H1 (cell line): ENCODE data around the gene CPE. TPM values are rescaled to one million over a fixed set of nuclear protein-coding genes. Genes with fewer than 3 reads are reported as not detected.

Experiments used
- CTCF ChIA-PET: fragments of 300-600 bp; sonication (Branson Sonifier 250); formaldehyde crosslinking; loops from one replicate; lab custom pipeline; 2021; ENCODE audit not compliant: partially characterized antibody; lab: Charles Lee
- POLR2A ChIA-PET: fragments of 300-600 bp; sonication (Branson Sonifier 250); formaldehyde crosslinking; loops from one replicate; lab custom pipeline; 2021; ENCODE audit warnings: inconsistent platforms; ENCODE audit not compliant: partially characterized antibody; lab: Charles Lee
- DNase-seq, 2 experiments: peaks; one replicate each; pipeline versions ENCODE4 v3.0.0 to v3.0.0-alpha.2; 2010 to 2022; ENCODE audit warnings: low spot score in 2 of 2, low read depth in 1 of 2, mixed read lengths in 1 of 2
- FAIRE-seq: peaks from 2 replicates; lab custom pipeline; 2011; peaks lifted over from hg19 to GRCh38; lab: Jason Lieb, UNC
- H2AFZ ChIP-seq: 2 replicates; pipeline ENCODE4 v1.8.1; 2012; ENCODE audit warnings: low read length, inconsistent platforms
- H2AK5ac ChIP-seq: 2 replicates; pipeline ENCODE4 v1.6.1; 2013; ENCODE audit warnings: low read depth, low read length
- H2BK120ac ChIP-seq: replicated peaks from 2 replicates; pipeline ENCODE3; 2013; ENCODE audit warnings: low read depth, low read length, inconsistent platforms
- H2BK12ac ChIP-seq: 2 replicates; pipeline ENCODE4 v1.6.1; 2013; ENCODE audit warnings: low read depth, low read length
- H2BK15ac ChIP-seq: 2 replicates; pipeline ENCODE4 v1.6.1; 2013; ENCODE audit warnings: low read length
- H2BK20ac ChIP-seq: 2 replicates; pipeline ENCODE4 v1.6.1; 2013; ENCODE audit warnings: low read length
- H2BK5ac ChIP-seq: 2 replicates; pipeline ENCODE4 v1.6.1; 2013; ENCODE audit warnings: low read depth, low read length
- H3K14ac ChIP-seq: 2 replicates; pipeline ENCODE4 v1.6.1; 2013; ENCODE audit warnings: inconsistent platforms; ENCODE audit not compliant: insufficient read length
- H3K18ac ChIP-seq: 2 replicates; pipeline ENCODE4 v1.6.1; 2013; ENCODE audit warnings: low read length; ENCODE audit errors: extremely low read depth
- H3K23ac ChIP-seq: 2 replicates; pipeline ENCODE4 v1.6.1; 2013; ENCODE audit warnings: inconsistent platforms; ENCODE audit not compliant: insufficient read length
- H3K23me2 ChIP-seq: 2 replicates; pipeline ENCODE4 v1.6.1; 2013; ENCODE audit warnings: low read depth, low read length
- H3K27ac ChIP-seq: 2 replicates; pipeline ENCODE4 v1.6.1; 2011; ENCODE audit warnings: low read depth, low read length, inconsistent platforms
- H3K27me3 ChIP-seq, 4 experiments: replicated peaks in 1 of 4; 1 replicate in 1 of 4; 2 replicates in 3 of 4; pipeline versions ENCODE4 v1.6.1 to v1.8.1; 2011 to 2013; ENCODE audit warnings: low read length in 3 of 4, mild to moderate bottlenecking in 3 of 4, inconsistent platforms in 2 of 4, mixed read lengths in 2 of 4, moderate library complexity in 1 of 4; ENCODE audit not compliant: control insufficient read depth in 3 of 4, insufficient read depth in 3 of 4; ENCODE audit errors: extremely low read depth in 1 of 4
- H3K36me3 ChIP-seq, 4 experiments: 2 replicates each; pipeline versions ENCODE4 v1.6.1 to v1.8.1; 2011 to 2013; ENCODE audit warnings: mild to moderate bottlenecking in 4 of 4, low read length in 3 of 4, moderate library complexity in 2 of 4, control low read depth in 1 of 4, inconsistent platforms in 1 of 4; ENCODE audit not compliant: insufficient read depth in 4 of 4, control insufficient read depth in 2 of 4
- H3K4ac ChIP-seq: replicated peaks from 2 replicates; pipeline ENCODE3; 2013; ENCODE audit warnings: low read length, low read depth, mixed read lengths, inconsistent platforms; ENCODE audit not compliant: insufficient read length
- H3K4me1 ChIP-seq, 4 experiments: replicated peaks in 1 of 4; 1 replicate in 1 of 4; 2 replicates in 3 of 4; pipeline versions ENCODE4 v1.6.1 to v1.8.1; 2011 to 2013; ENCODE audit warnings: low read length in 3 of 4, inconsistent platforms in 2 of 4, mixed read lengths in 1 of 4; ENCODE audit not compliant: insufficient read depth in 4 of 4, control insufficient read depth in 3 of 4
- H3K4me2 ChIP-seq, 2 experiments: 2 replicates each; pipeline versions ENCODE4 v1.6.1 to v1.8.1; 2011 to 2013; ENCODE audit warnings: low read depth in 2 of 2, low read length in 2 of 2, control low read depth in 1 of 2, inconsistent platforms in 1 of 2, mild to moderate bottlenecking in 1 of 2; ENCODE audit not compliant: insufficient read depth in 1 of 2
- H3K4me3 ChIP-seq, 4 experiments: fragments of 200-600, 300-600 bp in 1 of 4; sonication (generic), shearing (Covaris generic), sonication (Bioruptor Twin) in 1 of 4; 2 replicates each; pipeline versions ENCODE4 v1.5.1 to v1.8.1; 2011 to 2016; ENCODE audit warnings: low read length in 4 of 4, low read depth in 3 of 4, control low read depth in 2 of 4, inconsistent platforms in 2 of 4, mild to moderate bottlenecking in 2 of 4, mixed read lengths in 1 of 4, moderate library complexity in 1 of 4; ENCODE audit not compliant: insufficient read depth in 2 of 4; ENCODE audit errors: extremely low read depth in 1 of 4
- H3K56ac ChIP-seq: replicated peaks from 2 replicates; pipeline ENCODE3; 2013; ENCODE audit warnings: low read depth, mild to moderate bottlenecking, mixed read lengths, low read length, inconsistent platforms; ENCODE audit not compliant: insufficient read length
- H3K79me1 ChIP-seq: 2 replicates; pipeline ENCODE4 v1.6.1; 2013; ENCODE audit warnings: low read depth, low read length, control low read depth
- H3K79me2 ChIP-seq, 2 experiments: 2 replicates each; pipeline versions ENCODE4 v1.6.1 to v1.8.1; 2012 to 2013; ENCODE audit warnings: low read length in 2 of 2, mild to moderate bottlenecking in 2 of 2, inconsistent platforms in 1 of 2; ENCODE audit not compliant: insufficient read depth in 2 of 2, control insufficient read depth in 1 of 2
- H3K9ac ChIP-seq, 4 experiments: replicated peaks in 1 of 4; 1 replicate in 1 of 4; 2 replicates in 3 of 4; pipeline versions ENCODE4 v1.6.1 to v1.8.1; 2011 to 2013; ENCODE audit warnings: low read depth in 3 of 4, low read length in 3 of 4, control low read depth in 2 of 4, mild to moderate bottlenecking in 2 of 4, moderate library complexity in 2 of 4, inconsistent platforms in 1 of 4; ENCODE audit errors: extremely low read depth in 1 of 4
- H3K9me3 ChIP-seq, 2 experiments: 2 replicates each; pipeline versions ENCODE4 v1.6.1 to v1.8.1; 2012 to 2013; ENCODE audit warnings: mild to moderate bottlenecking in 2 of 2, moderate library complexity in 2 of 2, control low read depth in 1 of 2, inconsistent platforms in 1 of 2, low read depth in 1 of 2, low read length in 1 of 2, mixed read lengths in 1 of 2; ENCODE audit not compliant: insufficient read depth in 2 of 2
- H4K20me1 ChIP-seq, 2 experiments: replicated peaks in 1 of 2; 2 replicates each; pipeline versions ENCODE3 to v1.8.1; 2011 to 2013; ENCODE audit warnings: inconsistent platforms in 2 of 2, low read length in 2 of 2, mild to moderate bottlenecking in 1 of 2; ENCODE audit not compliant: insufficient read depth in 2 of 2, control insufficient read depth in 1 of 2
- H4K5ac ChIP-seq: 2 replicates; pipeline ENCODE4 v1.6.1; 2013; ENCODE audit warnings: low read length, low read depth, mixed read lengths, inconsistent platforms; ENCODE audit not compliant: insufficient read length
- H4K8ac ChIP-seq: 2 replicates; pipeline ENCODE4 v1.8.0; 2013; ENCODE audit warnings: mild to moderate bottlenecking, moderate library complexity, low read length, inconsistent platforms; ENCODE audit not compliant: insufficient read depth; ENCODE audit errors: extremely low read depth
- H4K91ac ChIP-seq: replicated peaks from 2 replicates; pipeline ENCODE3; 2013; ENCODE audit warnings: low read length, mixed read lengths, inconsistent platforms; ENCODE audit not compliant: insufficient read length
- ASH2L ChIP-seq: fragments of 200-600, 300-600 bp; sonication (generic); IDR thresholded peaks from one replicate; pipeline ENCODE4 v1.7.1; 2017; ENCODE audit warnings: low read length
- CEBPB ChIP-seq: IDR thresholded peaks from 2 replicates; pipeline ENCODE4 v1.6.1; 2012; ENCODE audit warnings: low read depth, low read length
- CHD2 ChIP-seq: IDR thresholded peaks from 2 replicates; pipeline ENCODE4 v1.6.1; 2012; ENCODE audit warnings: low read length, improper control_type of control experiment
- EGR1 ChIP-seq: IDR thresholded peaks from 2 replicates; pipeline ENCODE4 v1.6.1; 2011; ENCODE audit warnings: low read depth, low read length, borderline replicate concordance
- FOSL1 ChIP-seq: IDR thresholded peaks from 2 replicates; pipeline ENCODE4 v1.6.1; 2011; ENCODE audit warnings: mild to moderate bottlenecking, low read depth, low read length, moderate library complexity; ENCODE audit not compliant: insufficient read depth
- SAP30 ChIP-seq: fragments of 300-600 bp; sonication (generic); IDR thresholded peaks from 2 replicates; pipeline ENCODE4 v1.7.1; 2012; ENCODE audit warnings: low read length, moderate library complexity, mild to moderate bottlenecking, inconsistent platforms; ENCODE audit not compliant: insufficient read depth, insufficient replicate concordance
- SIRT6 ChIP-seq: IDR thresholded peaks from one replicate; pipeline ENCODE4 v1.7.1; 2012; ENCODE audit warnings: low read length, inconsistent platforms
- SP2 ChIP-seq: IDR thresholded peaks from 2 replicates; pipeline ENCODE4 v1.6.1; 2012; ENCODE audit warnings: mild to moderate bottlenecking, low read length, inconsistent platforms
- TAF1 ChIP-seq: IDR thresholded peaks from 2 replicates; pipeline ENCODE4 v1.6.1; 2011; ENCODE audit warnings: mild to moderate bottlenecking, low read depth, low read length
- ZNF274 ChIP-seq: IDR thresholded peaks from 2 replicates; pipeline ENCODE4 v1.7.0; 2012; ENCODE audit warnings: low read length, borderline replicate concordance; ENCODE audit errors: extremely low read depth
- WGBS, 2 experiments: shearing (Covaris generic) in 1 of 2; methylation state at CpG; one replicate each; pipeline versions ENCODE4 v1.1.6 to v1.1.7; 2013 to 2015; ENCODE audit warnings: low lambda C conversion rate in 2 of 2, mixed read lengths in 2 of 2, inconsistent platforms in 1 of 2, low coverage in 1 of 2, missing lambda C conversion rate in 1 of 2; ENCODE audit not compliant: insufficient replicate concordance in 2 of 2, insufficient coverage in 1 of 2, insufficient read length in 1 of 2; ENCODE audit errors: extremely low coverage in 1 of 2, missing lambda C conversion rate in 1 of 2; 5-methylcytosine and 5-hydroxymethylcytosine counted together
- polyA plus RNA-seq, 7 experiments: library from polyadenylated mRNA; depleted of rRNA in 3 of 7; stranded (reverse) in 5 of 7; unstranded in 2 of 7; fragments of >200 nt in 5 of 7; fragments of 200-250 nt in 2 of 7; gene quantifications; 1 replicate in 5 of 7; 2 replicates in 1 of 7; 4 replicates in 1 of 7; pipeline versions ENCODE4 v1.2.1 to v1.2.3, GENCODE V29; 2011 to 2013; ENCODE audit warnings: missing spikeins in 2 of 7, mixed read lengths in 2 of 7
- total RNA-seq: library from RNA; stranded (reverse); fragmentation: NEBNext Ultra II Directional; extraction: Animal tissue kit (Norgen Biotek cat#: 25700); gene quantifications from 2 replicates; pipeline ENCODE4 v1.2.1, GENCODE V29; 2021

The CPE gene
- total and polyA plus RNA-seq, 2 of the 8 experiments (the other 6 are each of a cell fraction or from before 2014, with no cell fraction given), result 9.4 to 10.2 TPM

GRCh38 chr4:165450871-165451270 is 72.1 kb downstream of the CPE start:
- H3K4ac ChIP-seq, result no peak overlapping the region
- no peak overlapping the region for H2BK12ac ChIP-seq
- POLR2A ChIA-PET, result no interaction called here
- no peak overlapping the region for H4K91ac ChIP-seq
- no peak overlapping the region for H3K4me2 ChIP-seq
- no peak overlapping the region for H3K14ac ChIP-seq
- H4K8ac ChIP-seq, result no peak overlapping the region
- H2AK5ac ChIP-seq, result no peak overlapping the region
- H3K4me1 ChIP-seq, result no peaks in the 10 kb centered on the region
- no peak overlapping the region for H2AFZ ChIP-seq
- H3K4me3 ChIP-seq, result no peak overlapping the region
- no peaks in the 10 kb centered on the region for H3K27me3 ChIP-seq
- no peak overlapping the region for H3K56ac ChIP-seq
- no peaks in the 10 kb centered on the region for H3K79me1 ChIP-seq
- no peak overlapping the region for H4K5ac ChIP-seq
- CTCF ChIA-PET, result interaction anchor here (1.6 kb wide), 1 partner anchor 67 kb away, joined by 3 read pairs; no protein-coding TSS in a partner anchor
- no peak for DNase-seq
- H3K36me3 ChIP-seq, result no peaks in the 10 kb centered on the region
- no peak overlapping the region for H3K9ac ChIP-seq
- H3K79me2 ChIP-seq, result no peaks in the 10 kb centered on the region
- H3K18ac ChIP-seq, result no peak overlapping the region
- H4K20me1 ChIP-seq, result no peaks in the 10 kb centered on the region
- no peak overlapping the region for H2BK120ac ChIP-seq
- no peaks in the 10 kb centered on the region for H3K23me2 ChIP-seq
- 81% methylated on average over 5 of the region's 5 CpGs; no CpG with 5 or more reads in 1 of the 2 experiments for WGBS, 2 experiments
- no peak overlapping the region for H3K23ac ChIP-seq
- TF ChIP-seq TAF1, result no peak
- TF ChIP-seq ASH2L, result no peak
- no peak for TF ChIP-seq SIRT6
- TF ChIP-seq SP2, result no peak
- TF ChIP-seq FOSL1, result no peak
- no peak for TF ChIP-seq SAP30
- no peak for TF ChIP-seq CHD2
- TF ChIP-seq ZNF274, result no peak
- no peak for TF ChIP-seq CEBPB
- TF ChIP-seq EGR1, result no peak
- no peak overlapping the region for H2BK20ac ChIP-seq
- H2BK5ac ChIP-seq, result no peak overlapping the region
- FAIRE-seq, result no peak
- H3K9me3 ChIP-seq, result no peaks in the 10 kb centered on the region
- H3K27ac ChIP-seq, result no peak overlapping the region
- no peak overlapping the region for H2BK15ac ChIP-seq
